Measurements from ENCODE around the gene SYNE3.

SYNE3 gene

GRCh38 chr14:95508377-95508776 lies 8.1 kb downstream of the SYNE3 start:
- Histone ChIP-seq H3K9ac (ENCODE audit: insufficient read length) (no peak overlapping the region), H3K36me3 (ENCODE audit: insufficient read depth, low read length) (no peaks in the 10 kb centered on the region), H3K9me3 (ENCODE audit: low read depth, low read length) (no peaks in the 10 kb centered on the region), H3K27ac (no peak overlapping the region), H3K4me3 (no peak overlapping the region)
- TF ChIP-seq POLR2AphosphoS5 (IDR thresholded peaks at IDR 0.05; ENCODE audit: borderline replicate concordance, low read depth, low read length) (no peak), FOXP2 (optimal IDR thresholded peaks at IDR 0.05; ENCODE audit: control extremely low read depth, extremely low read length, insufficient read depth) (no peak), EZH2 (IDR thresholded peaks at IDR 0.05) (no peak)
- no peak for DNase-seq (ENCODE audit: low read depth, low spot score)

- Histone ChIP-seq H3K4me3 (no peak overlapping the region), H3K36me3 (ENCODE audit: insufficient read depth, low read length) (no peaks in the 10 kb centered on the region), H3K9ac (ENCODE audit: insufficient read length) (no peak overlapping the region), H3K27ac (no peak overlapping the region), H3K9me3 (ENCODE audit: low read depth, low read length) (no peaks in the 10 kb centered on the region)
- no peak for TF ChIP-seq EZH2 (IDR thresholded peaks at IDR 0.05)
- DNase-seq (ENCODE audit: low read depth, low spot score): no peak
Observed at GRCh38 chr14:95507701-95508103, 8.7 kb downstream of the SYNE3 start.

GRCh38 chr14:95507174-95507573 lies 9.3 kb downstream of the SYNE3 start:
- Histone ChIP-seq H3K4me3 (no peak overlapping the region), H3K9me3 (ENCODE audit: low read depth, low read length) (no peaks in the 10 kb centered on the region), H3K9ac (ENCODE audit: insufficient read length) (no peak overlapping the region), H3K27ac (no peak overlapping the region), H3K36me3 (ENCODE audit: insufficient read depth, low read length) (no peaks in the 10 kb centered on the region)
- TF ChIP-seq POLR2AphosphoS5 (IDR thresholded peaks at IDR 0.05; ENCODE audit: borderline replicate concordance, low read depth, low read length): no peak
- no peak for TF ChIP-seq EZH2 (IDR thresholded peaks at IDR 0.05)
- no peak for TF ChIP-seq FOXP2 (optimal IDR thresholded peaks at IDR 0.05; ENCODE audit: control extremely low read depth, extremely low read length, insufficient read depth)
- no peak for DNase-seq (ENCODE audit: low read depth, low spot score)

GRCh38 chr14:95505030-95505589 lies 11.3 kb downstream of the SYNE3 start:
- no peak for DNase-seq (ENCODE audit: low read depth, low spot score)
- H3K27ac ChIP-seq: no peak overlapping the region
- TF ChIP-seq FOXP2 (optimal IDR thresholded peaks at IDR 0.05; ENCODE audit: control extremely low read depth, extremely low read length, insufficient read depth): no peak
- TF ChIP-seq EZH2 (IDR thresholded peaks at IDR 0.05): no peak
- no peak for TF ChIP-seq POLR2AphosphoS5 (IDR thresholded peaks at IDR 0.05; ENCODE audit: borderline replicate concordance, low read depth, low read length)
- H3K4me3 ChIP-seq: no peak overlapping the region
- H3K9me3 ChIP-seq (ENCODE audit: low read depth, low read length): no peaks in the 10 kb centered on the region
- H3K36me3 ChIP-seq (ENCODE audit: insufficient read depth, low read length): no peaks in the 10 kb centered on the region
- H3K9ac ChIP-seq (ENCODE audit: insufficient read length): no peak overlapping the region

- no peaks in the 10 kb centered on the region for H3K36me3 ChIP-seq (ENCODE audit: insufficient read depth, low read length)
Observed at GRCh38 chr14:95504135-95505029, 12.1 kb downstream of the SYNE3 start.

GRCh38 chr14:95503365-95504134 lies 12.9 kb downstream of the SYNE3 start:
- no peak for DNase-seq (ENCODE audit: low read depth, low spot score)

More at GRCh38 chr14:95504135-95505029, 12.1 kb downstream of the SYNE3 start:
- no peak overlapping the region for H3K4me3 ChIP-seq
- no peak overlapping the region for H3K9ac ChIP-seq (ENCODE audit: insufficient read length)
- TF ChIP-seq POLR2AphosphoS5 (IDR thresholded peaks at IDR 0.05; ENCODE audit: borderline replicate concordance, low read depth, low read length) (no peak), EZH2 (IDR thresholded peaks at IDR 0.05) (no peak), FOXP2 (optimal IDR thresholded peaks at IDR 0.05; ENCODE audit: control extremely low read depth, extremely low read length, insufficient read depth) (no peak)
- H3K27ac ChIP-seq: no peak overlapping the region
- DNase-seq (ENCODE audit: low read depth, low spot score): no peak
- no peaks in the 10 kb centered on the region for H3K9me3 ChIP-seq (ENCODE audit: low read depth, low read length)

GRCh38 chr14:95502381-95502950 lies 14.0 kb downstream of the SYNE3 start:
- no peak for TF ChIP-seq EZH2 (IDR thresholded peaks at IDR 0.05)
- no peak for TF ChIP-seq POLR2AphosphoS5 (IDR thresholded peaks at IDR 0.05; ENCODE audit: borderline replicate concordance, low read depth, low read length)
- no peak for TF ChIP-seq FOXP2 (optimal IDR thresholded peaks at IDR 0.05; ENCODE audit: control extremely low read depth, extremely low read length, insufficient read depth)
- H3K27ac ChIP-seq: no peak overlapping the region
- H3K9me3 ChIP-seq (ENCODE audit: low read depth, low read length): no peaks in the 10 kb centered on the region
- H3K9ac ChIP-seq (ENCODE audit: insufficient read length): no peak overlapping the region
- no peak overlapping the region for H3K4me3 ChIP-seq
- DNase-seq (ENCODE audit: low read depth, low spot score): no peak
- no peaks in the 10 kb centered on the region for H3K36me3 ChIP-seq (ENCODE audit: insufficient read depth, low read length)

More at GRCh38 chr14:95503365-95504134, 12.9 kb downstream of the SYNE3 start:
- Histone ChIP-seq H3K4me3 (no peak overlapping the region), H3K27ac (no peak overlapping the region), H3K9me3 (ENCODE audit: low read depth, low read length) (no peaks in the 10 kb centered on the region), H3K36me3 (ENCODE audit: insufficient read depth, low read length) (no peaks in the 10 kb centered on the region), H3K9ac (ENCODE audit: insufficient read length) (no peak overlapping the region)
- TF ChIP-seq POLR2AphosphoS5 (IDR thresholded peaks at IDR 0.05; ENCODE audit: borderline replicate concordance, low read depth, low read length) (no peak), FOXP2 (optimal IDR thresholded peaks at IDR 0.05; ENCODE audit: control extremely low read depth, extremely low read length, insufficient read depth) (no peak), EZH2 (IDR thresholded peaks at IDR 0.05) (no peak)

All from SK-N-MC (cell line).